Stimulated activated CD8-positive, alpha-beta memory T cell treated with anti-CD3 and anti-CD28 coated beads, Interleukin-2, amount 100 ng/mL, for 1 hour (primary cell): Measurements from ENCODE around the gene MOCS2.
"Not testable (repeated sequence)": the region's sequence is repeated elsewhere in the genome, so short reads cannot be mapped to it uniquely, and the experiment has no call there.

Source experiments
- DNase-seq, 2 donors: peaks; one replicate each; pipeline ENCODE4 v3.0.0-alpha.2; 2020; ENCODE audit warnings: low read depth in 2 of 2

The MOCS2 gene

GRCh38 chr5:53109443-53110127, at the start of gene MOCS2:
Gene MOCS2, minus strand, starts transcription at chr5:53109757. Its CDS starts 2,583 bp downstream, at chr5:53107174.
- peak; percentile 76 to 84 for DNase-seq

- DNase-seq, result no peak
These were observed 42.3 kb upstream of the MOCS2 start for GRCh38 chr5:53151713-53152458.

GRCh38 chr5:53133020-53133419, 23.5 kb upstream of the MOCS2 start:
- DNase-seq, result no peak

- DNase-seq, result no peak
These were observed 20.7 kb upstream of the MOCS2 start for GRCh38 chr5:53130266-53130665.

GRCh38 chr5:53128481-53128880, 18.9 kb upstream of the MOCS2 start:
- no peak for DNase-seq

GRCh38 chr5:53127107-53127506, 17.6 kb upstream of the MOCS2 start:
- DNase-seq, result no peak

GRCh38 chr5:53126521-53126920, 17.0 kb upstream of the MOCS2 start:
- no peak for DNase-seq

- no peak for DNase-seq
These were observed 14.1 kb upstream of the MOCS2 start for GRCh38 chr5:53123702-53124101.

GRCh38 chr5:53120165-53120564, 10.6 kb upstream of the MOCS2 start:
- no peak for DNase-seq

- no peak for DNase-seq
These were observed 9.3 kb upstream of the MOCS2 start for GRCh38 chr5:53118879-53119278.

GRCh38 chr5:53116597-53116996, 7.0 kb upstream of the MOCS2 start:
- no peak for DNase-seq

GRCh38 chr5:53114988-53115387, 5.4 kb upstream of the MOCS2 start:
- no peak for DNase-seq

GRCh38 chr5:53113947-53114346, 4.4 kb upstream of the MOCS2 start:
- DNase-seq, result no peak

- DNase-seq, result no peak
These were observed 3.4 kb upstream of the MOCS2 start for GRCh38 chr5:53112909-53113308.

- DNase-seq, result not testable (repeated sequence)
These were observed 2.8 kb upstream of the MOCS2 start for GRCh38 chr5:53112307-53112706.

- no peak for DNase-seq
These were observed 1.6 kb upstream of the MOCS2 start for GRCh38 chr5:53111139-53111538.

- no peak for DNase-seq
These were observed 599 bp upstream of the MOCS2 start for GRCh38 chr5:53110156-53110555.

- no peak for DNase-seq
These were observed 508 bp downstream of the MOCS2 start for GRCh38 chr5:53109056-53109442.

GRCh38 chr5:53105611-53106300, 3.8 kb downstream of the MOCS2 start:
- no peak for DNase-seq

GRCh38 chr5:53100606-53101005, 9.0 kb downstream of the MOCS2 start:
- DNase-seq, result no peak

- no peak for DNase-seq
These were observed 10.0 kb downstream of the MOCS2 start for GRCh38 chr5:53099546-53099945.

GRCh38 chr5:53095931-53096525, 13.5 kb downstream of the MOCS2 start:
- peak; percentile 22 to 39 for DNase-seq
